Astrocyte of the cerebellum (primary cell): Measurements from ENCODE around the gene RBBP7.

Experiments used
- DNase-seq: peaks from one replicate; pipeline ENCODE4 v3.0.0-alpha.2; 2011; ENCODE audit warnings: low read depth
- H3K4me3 ChIP-seq: 2 replicates; pipeline ENCODE4 v1.5.1; 2011; ENCODE audit warnings: mild to moderate bottlenecking, low read depth, low read length, moderate library complexity
- CTCF ChIP-seq: IDR thresholded peaks from 2 replicates; pipeline ENCODE4 v1.5.1; 2012; ENCODE audit warnings: low read length, low read depth, moderate library complexity, mild to moderate bottlenecking; ENCODE audit errors: missing control alignments
- in situ Hi-C: cut with HindIII; loops from 2 replicates; pipeline ENCODE4 v1.10.0; 2017; ENCODE audit warnings: low sequenced_read_pairs

The RBBP7 gene

GRCh38 chrX:16814597-16814996 lies 55.6 kb downstream of the RBBP7 start:
- in situ Hi-C loops = no loop called here
- no peak for TF ChIP-seq CTCF
- no peak overlapping the region for H3K4me3 ChIP-seq
- no peak for DNase-seq

- no peak for TF ChIP-seq CTCF
- no peak for DNase-seq
- in situ Hi-C loops = no loop called here
- H3K4me3 ChIP-seq = peak overlapping the region; percentile 20
Observed at GRCh38 chrX:16807976-16808542, 62.1 kb downstream of the RBBP7 start.

- DNase-seq = no peak
- peak; percentile 8 for TF ChIP-seq CTCF
- in situ Hi-C loops = no loop called here
- no peak overlapping the region for H3K4me3 ChIP-seq
Observed at GRCh38 chrX:16807548-16807947, 62.6 kb downstream of the RBBP7 start.

GRCh38 chrX:16804923-16805464 lies 65.2 kb downstream of the RBBP7 start:
- in situ Hi-C loops = no loop called here
- TF ChIP-seq CTCF = no peak
- no peak overlapping the region for H3K4me3 ChIP-seq
- DNase-seq = no peak

- TF ChIP-seq CTCF = no peak
- no peak for DNase-seq
- H3K4me3 ChIP-seq = no peak overlapping the region
- in situ Hi-C loops = no loop called here
Observed at GRCh38 chrX:16797841-16798240, 72.3 kb downstream of the RBBP7 start.

- no peak overlapping the region for H3K4me3 ChIP-seq
- peak; percentile 22 for DNase-seq
- in situ Hi-C loops = no loop called here
- TF ChIP-seq CTCF = no peak
Observed at GRCh38 chrX:16797358-16797757, 72.8 kb downstream of the RBBP7 start.
